ENCODE data around the gene BCAT1. TPM values are rescaled to one million over a fixed set of nuclear protein-coding genes. Genes with fewer than 3 reads are reported as not detected.
"Not testable (repeated sequence)": the region's sequence is repeated elsewhere in the genome, so short reads cannot be mapped to it uniquely, and the experiment has no call there.

Gene BCAT1
- total and polyA plus RNA-seq, 11 donors: 0.57 to 28.9 (median 3.5) TPM

DNA sequence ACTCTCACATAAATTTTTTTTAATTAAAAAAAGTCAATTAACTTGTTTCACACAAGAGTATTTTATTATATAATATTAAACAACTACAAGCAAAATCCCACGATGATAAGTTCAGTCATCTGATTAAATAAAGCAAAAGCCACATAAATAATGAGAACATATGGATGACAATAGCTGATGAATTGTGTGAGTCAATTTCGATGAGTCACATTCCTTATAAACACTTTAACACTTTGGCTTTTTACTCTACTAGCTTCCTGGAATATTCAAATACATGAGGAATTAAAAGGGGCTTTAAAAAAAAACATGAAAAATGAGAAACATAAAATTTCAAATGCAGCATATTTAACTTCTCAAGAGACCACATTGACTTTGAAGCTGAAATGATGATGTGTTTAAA is 95.3 kb downstream of the BCAT1 start:
- WGBS, 4 donors: 72 to 76% (median 74%) methylated on average over 2 of the region's 2 CpGs
- intact Hi-C loops (cut with DNase I): loop anchor here in 1 of 10 donors (10.0 kb wide), 1 partner anchor 281 kb away; no protein-coding TSS in a partner anchor
- Histone ChIP-seq H3K4me3 (no peak overlapping the region), H3K4me1 (no peaks in the 10 kb centered on the region), H3K27ac (no peak overlapping the region), H3K36me3 (no peaks in the 10 kb centered on the region), H3K27me3 (no peaks in the 10 kb centered on the region), H3K9me3 (no peaks in the 10 kb centered on the region)
- TF ChIP-seq, protein P1, sequence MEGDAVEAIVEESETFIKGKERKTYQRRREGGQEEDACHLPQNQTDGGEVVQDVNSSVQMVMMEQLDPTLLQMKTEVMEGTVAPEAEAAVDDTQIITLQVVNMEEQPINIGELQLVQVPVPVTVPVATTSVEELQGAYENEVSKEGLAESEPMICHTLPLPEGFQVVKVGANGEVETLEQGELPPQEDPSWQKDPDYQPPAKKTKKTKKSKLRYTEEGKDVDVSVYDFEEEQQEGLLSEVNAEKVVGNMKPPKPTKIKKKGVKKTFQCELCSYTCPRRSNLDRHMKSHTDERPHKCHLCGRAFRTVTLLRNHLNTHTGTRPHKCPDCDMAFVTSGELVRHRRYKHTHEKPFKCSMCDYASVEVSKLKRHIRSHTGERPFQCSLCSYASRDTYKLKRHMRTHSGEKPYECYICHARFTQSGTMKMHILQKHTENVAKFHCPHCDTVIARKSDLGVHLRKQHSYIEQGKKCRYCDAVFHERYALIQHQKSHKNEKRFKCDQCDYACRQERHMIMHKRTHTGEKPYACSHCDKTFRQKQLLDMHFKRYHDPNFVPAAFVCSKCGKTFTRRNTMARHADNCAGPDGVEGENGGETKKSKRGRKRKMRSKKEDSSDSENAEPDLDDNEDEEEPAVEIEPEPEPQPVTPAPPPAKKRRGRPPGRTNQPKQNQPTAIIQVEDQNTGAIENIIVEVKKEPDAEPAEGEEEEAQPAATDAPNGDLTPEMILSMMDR (IDR thresholded peaks at IDR 0.05): no peak
- no peak for TF ChIP-seq POLR2A (IDR thresholded peaks at IDR 0.05)
- ATAC-seq (no peak), DNase-seq (no peak)

DNA sequence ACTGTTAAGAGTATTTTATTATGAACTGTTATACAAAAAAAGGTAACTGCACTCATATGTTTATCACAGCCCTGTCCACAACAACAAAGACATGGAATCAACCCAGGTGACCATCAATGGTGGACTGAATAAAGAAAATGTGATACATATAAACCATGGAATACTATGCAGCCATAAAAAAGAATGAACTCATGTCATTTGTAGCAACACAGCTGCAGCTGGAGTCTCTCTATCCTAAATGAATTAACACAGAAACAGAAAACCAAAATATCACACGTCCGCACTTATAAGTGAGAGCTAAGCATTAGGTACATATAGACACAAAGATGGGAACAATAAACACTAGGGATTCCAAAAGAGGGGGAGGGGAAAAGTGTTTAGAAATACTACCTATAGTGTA is 95.8 kb downstream of the BCAT1 start:
- DNase-seq (no peak), ATAC-seq (no peak)
- no peaks in the 10 kb centered on the region for H3K4me1 ChIP-seq
- 96 to 100% (median 99%) methylated on average over 2 of the region's 2 CpGs for WGBS, 4 donors
- H3K9me3 ChIP-seq: no peaks in the 10 kb centered on the region
- TF ChIP-seq, protein P1 (IDR thresholded peaks at IDR 0.05): no peak
- TF ChIP-seq POLR2A (IDR thresholded peaks at IDR 0.05): no peak
- no peaks in the 10 kb centered on the region for H3K36me3 ChIP-seq
- no peak overlapping the region for H3K27ac ChIP-seq
- no peaks in the 10 kb centered on the region for H3K27me3 ChIP-seq
- H3K4me3 ChIP-seq: no peak overlapping the region
- intact Hi-C loops (cut with DNase I): loop anchor here in 1 of 10 donors (10.0 kb wide), 1 partner anchor 282 kb away; no protein-coding TSS in a partner anchor

DNA sequence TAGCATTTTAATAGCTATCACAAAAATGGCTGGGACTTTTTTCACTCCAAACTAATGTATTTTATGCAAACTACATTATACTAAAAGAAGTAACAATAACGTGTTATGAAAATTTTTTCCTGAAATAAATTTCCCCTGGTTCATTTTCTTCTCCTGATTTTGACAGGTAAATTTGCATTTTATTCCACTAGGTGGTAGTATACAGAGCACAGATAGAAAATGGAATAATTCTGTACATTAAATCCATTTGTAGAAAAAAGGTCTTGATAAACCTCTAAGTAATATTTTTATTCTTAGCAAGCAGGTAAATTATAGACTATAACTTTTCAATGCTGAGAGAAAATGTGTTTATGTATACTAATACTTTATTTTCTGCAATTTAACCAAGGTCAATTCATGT is 96.5 kb downstream of the BCAT1 start:
- H3K9me3 ChIP-seq: no peaks in the 10 kb centered on the region
- H3K4me3 ChIP-seq: no peak overlapping the region
- no peaks in the 10 kb centered on the region for H3K36me3 ChIP-seq
- DNase-seq: no peak
- WGBS, 4 donors: 51 to 70% (median 65%) methylated on average over 1 of the region's 1 CpG
- no peaks in the 10 kb centered on the region for H3K27me3 ChIP-seq
- no peak for TF ChIP-seq POLR2A (IDR thresholded peaks at IDR 0.05)
- TF ChIP-seq, protein P1 (IDR thresholded peaks at IDR 0.05): peak in 10 of 12 donors; percentile 6 to 45 (median 25)
- H3K27ac ChIP-seq: no peak overlapping the region
- intact Hi-C loops (cut with DNase I): loop anchor here in 1 of 10 donors (10.0 kb wide), 1 partner anchor 282 kb away; no protein-coding TSS in a partner anchor
- ATAC-seq: no peak
- H3K4me1 ChIP-seq: no peaks in the 10 kb centered on the region

DNA sequence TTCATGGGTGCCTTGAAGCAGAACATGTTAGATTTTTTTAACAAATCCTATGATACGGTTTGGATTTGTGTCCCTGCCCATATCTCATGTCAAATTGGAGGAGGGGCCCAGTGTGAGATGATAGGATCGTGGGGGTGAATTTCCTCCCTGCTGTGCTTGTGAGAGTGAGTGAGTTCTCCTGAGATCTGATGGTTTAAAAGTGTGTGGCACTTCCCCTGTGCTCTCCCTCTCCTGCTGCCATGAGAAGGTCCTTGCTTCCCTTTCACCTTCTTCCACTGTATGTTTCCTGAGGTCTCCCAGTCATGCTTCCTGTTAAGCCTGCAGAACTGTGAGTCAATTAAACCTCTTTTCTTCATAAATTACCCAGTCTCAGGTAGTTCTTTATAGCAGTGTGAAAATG is 97.0 kb downstream of the BCAT1 start:
- not testable (repeated sequence) for H3K4me1 ChIP-seq, DNase-seq, ATAC-seq

DNA sequence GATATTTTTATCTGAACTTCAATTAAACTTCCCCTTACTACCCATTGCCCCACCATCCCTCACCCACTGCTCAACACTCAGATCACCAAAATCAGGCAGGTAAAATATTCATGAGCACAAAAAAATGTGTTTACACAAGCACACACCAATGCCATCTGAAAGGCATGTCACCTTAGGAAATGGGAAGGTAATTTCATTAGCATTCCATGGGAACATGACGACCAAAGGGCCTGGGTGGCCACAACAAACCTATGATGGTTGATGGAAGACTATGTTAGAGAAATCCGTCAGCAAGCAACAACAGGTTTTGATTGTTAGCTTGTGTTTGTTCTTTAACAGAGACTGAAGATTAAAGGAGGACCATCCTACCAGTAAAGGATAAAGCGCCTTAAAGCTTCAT is 97.6 kb downstream of the BCAT1 start:
- H3K27me3 ChIP-seq: no peaks in the 10 kb centered on the region
- WGBS, 4 donors: 91 to 96% (median 93%) methylated on average over 3 of the region's 3 CpGs
- H3K4me3 ChIP-seq: no peak overlapping the region
- intact Hi-C loops (cut with DNase I): loop anchor here in 1 of 10 donors (10.0 kb wide), 1 partner anchor 283 kb away; no protein-coding TSS in a partner anchor
- no peak for TF ChIP-seq POLR2A (IDR thresholded peaks at IDR 0.05)
- TF ChIP-seq, protein P1 (IDR thresholded peaks at IDR 0.05): no peak
- H3K9me3 ChIP-seq: no peaks in the 10 kb centered on the region
- no peaks in the 10 kb centered on the region for H3K4me1 ChIP-seq
- no peak overlapping the region for H3K27ac ChIP-seq
- H3K36me3 ChIP-seq: no peaks in the 10 kb centered on the region
- ATAC-seq (no peak), DNase-seq (no peak)

More for the DNA sequence above, 97.0 kb downstream of the BCAT1 start:
- not testable (repeated sequence) for H3K4me3 ChIP-seq, H3K9me3 ChIP-seq, H3K36me3 ChIP-seq, H3K27me3 ChIP-seq, H3K27ac ChIP-seq
- 37 to 44% (median 42%) methylated on average over 2 of the region's 2 CpGs for WGBS, 4 donors
- intact Hi-C loops (cut with DNase I): loop anchor here in 1 of 10 donors (10.0 kb wide), 1 partner anchor 283 kb away; no protein-coding TSS in a partner anchor
